Liver (tissue), 9 donors: ENCODE measurements around the gene TPK1. TPM values are rescaled to one million over a fixed set of nuclear protein-coding genes. Genes with fewer than 3 reads are reported as not detected.

ENCODE experiments used
- DNase-seq: peaks from one replicate; pipeline ENCODE4 v3.0.0-alpha.2; 2017; ENCODE audit warnings: low spot score
- H3K27ac ChIP-seq, 2 donors: one replicate each; pipeline ENCODE4 v1.7.0; 2013; ENCODE audit warnings: inconsistent platforms in 2 of 2, low read length in 2 of 2, control low read depth in 1 of 2, low read depth in 1 of 2, mild to moderate bottlenecking in 1 of 2
- H3K27me3 ChIP-seq, 4 donors: one replicate each; pipeline versions ENCODE4 v1.6.1 to v1.7.0; 2013; ENCODE audit warnings: low read length in 3 of 4, inconsistent platforms in 1 of 4, mild to moderate bottlenecking in 1 of 4, moderate library complexity in 1 of 4; ENCODE audit not compliant: control insufficient read depth in 4 of 4, insufficient read depth in 4 of 4
- H3K36me3 ChIP-seq, 4 donors: one replicate each; pipeline versions ENCODE4 v1.6.1 to v1.7.0; 2013; ENCODE audit warnings: low read length in 3 of 4, mild to moderate bottlenecking in 3 of 4, low read depth in 1 of 4, moderate library complexity in 1 of 4; ENCODE audit not compliant: control insufficient read depth in 4 of 4, insufficient read depth in 3 of 4
- H3K4me1 ChIP-seq, 4 donors: one replicate each; pipeline versions ENCODE4 v1.6.1 to v1.7.0; 2013; ENCODE audit warnings: low read length in 3 of 4, mild to moderate bottlenecking in 3 of 4, moderate library complexity in 1 of 4; ENCODE audit not compliant: control insufficient read depth in 4 of 4, insufficient read depth in 4 of 4
- H3K4me3 ChIP-seq, 3 donors: one replicate each; pipeline versions ENCODE4 v1.6.1 to v1.7.0; 2013; ENCODE audit warnings: low read length in 3 of 3, control low read depth in 1 of 3, low read depth in 1 of 3, mild to moderate bottlenecking in 1 of 3
- H3K9ac ChIP-seq, 2 donors: one replicate each; pipeline ENCODE4 v1.7.0; 2013; ENCODE audit warnings: low read length in 2 of 2, mild to moderate bottlenecking in 2 of 2, moderate library complexity in 2 of 2, control low read depth in 1 of 2, low read depth in 1 of 2
- H3K9me3 ChIP-seq, 4 donors: one replicate each; pipeline versions ENCODE4 v1.6.1 to v1.7.0; 2013; ENCODE audit warnings: low read length in 3 of 4; ENCODE audit not compliant: control insufficient read depth in 4 of 4
- ATF3 ChIP-seq: IDR thresholded peaks from 2 replicates; pipeline ENCODE4 v1.6.1; 2016; ENCODE audit warnings: antibody characterized with exemption
- CTCF ChIP-seq: fragments of 150-350 bp; IDR thresholded peaks from 2 replicates; pipeline ENCODE4 v1.5.1; 2017; ENCODE audit warnings: improper control_type of control experiment, low read depth, low read length; ENCODE audit not compliant: missing input control
- EGR1 ChIP-seq, 2 donors: IDR thresholded peaks; 2 replicates each; pipeline ENCODE4 v1.6.1; 2016 to 2018; ENCODE audit warnings: antibody characterized with exemption in 2 of 2, low read depth in 2 of 2
- FOXA1 ChIP-seq: IDR thresholded peaks from 2 replicates; pipeline ENCODE4 v1.6.1; 2016; ENCODE audit warnings: antibody characterized with exemption
- FOXA2 ChIP-seq: IDR thresholded peaks from 2 replicates; pipeline ENCODE4 v1.6.1; 2016; ENCODE audit warnings: antibody characterized with exemption
- GABPA ChIP-seq, 2 donors: IDR thresholded peaks in 1 of 2; conservative IDR thresholded peaks in 1 of 2; 2 replicates each; pipeline ENCODE4 v1.6.1; 2016; ENCODE audit warnings: antibody characterized with exemption in 2 of 2, mild to moderate bottlenecking in 1 of 2, moderate library complexity in 1 of 2
- HNF4A ChIP-seq, 2 donors: conservative IDR thresholded peaks; 2 replicates each; pipeline ENCODE4 v1.6.1; 2016; ENCODE audit warnings: antibody characterized with exemption in 2 of 2, mild to moderate bottlenecking in 2 of 2
- HNF4G ChIP-seq: IDR thresholded peaks from 2 replicates; pipeline ENCODE4 v1.6.1; 2016; ENCODE audit warnings: antibody characterized with exemption
- JUND ChIP-seq, 2 donors: IDR thresholded peaks; 2 replicates each; pipeline ENCODE4 v1.6.1; 2016; ENCODE audit warnings: antibody characterized with exemption in 2 of 2
- NR2F2 ChIP-seq: IDR thresholded peaks from 2 replicates; pipeline ENCODE4 v1.6.1; 2016; ENCODE audit warnings: antibody characterized with exemption
- RAD21 ChIP-seq, 2 donors: IDR thresholded peaks; 2 replicates each; pipeline ENCODE4 v1.6.1; 2016; ENCODE audit warnings: antibody characterized with exemption in 2 of 2, mild to moderate bottlenecking in 2 of 2
- REST ChIP-seq: IDR thresholded peaks from 2 replicates; pipeline ENCODE4 v1.6.1; 2016; ENCODE audit warnings: antibody characterized with exemption, mild to moderate bottlenecking
- RXRA ChIP-seq, 2 donors: IDR thresholded peaks; 2 replicates each; pipeline ENCODE4 v1.6.1; 2017 to 2018; ENCODE audit warnings: antibody characterized with exemption in 2 of 2, mild to moderate bottlenecking in 1 of 2
- SP1 ChIP-seq: IDR thresholded peaks from 2 replicates; pipeline ENCODE4 v1.6.1; 2018; ENCODE audit warnings: antibody characterized with exemption, mild to moderate bottlenecking
- TAF1 ChIP-seq: conservative IDR thresholded peaks from 2 replicates; pipeline ENCODE4 v1.6.1; 2016; ENCODE audit warnings: antibody characterized with exemption, mild to moderate bottlenecking
- YY1 ChIP-seq: IDR thresholded peaks from 2 replicates; pipeline ENCODE4 v1.6.1; 2016; ENCODE audit warnings: antibody characterized with exemption, mild to moderate bottlenecking
- ZBTB33 ChIP-seq: IDR thresholded peaks from 2 replicates; pipeline ENCODE4 v1.6.1; 2016; ENCODE audit warnings: antibody characterized with exemption
- WGBS: extraction: QIAGEN DNeasy Blood & Tissue Kit; methylation state at CpG from one replicate; pipeline ENCODE4 v1.1.7; 2013; 5-methylcytosine and 5-hydroxymethylcytosine counted together
- polyA plus RNA-seq, 2 donors: library from polyadenylated mRNA; stranded (reverse) in 1 of 2; unstranded in 1 of 2; fragments of 200-250 nt in 1 of 2; fragments of >200 nt in 1 of 2; fragmentation: Nextera tagmentation in 1 of 2; extraction: Ambion mirVana in 1 of 2; gene quantifications; one replicate each; pipeline versions ENCODE4 v1.2.1 to v1.2.3, GENCODE V29; 2013 to 2015
- total RNA-seq, 2 donors: library from RNA; depleted of rRNA; stranded (reverse); fragments of >200 nt; gene quantifications; one replicate each; pipeline ENCODE4 v1.2.3, GENCODE V29; 2014
- donor health status: healthy.
- donor health status: healthy.
- donor health status: healthy.
- donor health status: healthy.
- donor health status: healthy.

Gene TPK1
- total and polyA plus RNA-seq, 4 donors: 2.2 to 7.5 (median 3.3) TPM

GRCh38 chr7:144508702-144509101 lies 327.2 kb downstream of the TPK1 start:
- H3K4me1 ChIP-seq: no peaks in the 10 kb centered on the region
- H3K9ac ChIP-seq: no peak overlapping the region
- TF ChIP-seq HNF4A (conservative IDR thresholded peaks at IDR 0.05): no peak
- TF ChIP-seq RXRA (IDR thresholded peaks at IDR 0.05): no peak
- TF ChIP-seq JUND (IDR thresholded peaks at IDR 0.05): no peak
- no peak for TF ChIP-seq GABPA (IDR thresholded peaks at IDR 0.05 in 1 of 2, conservative IDR thresholded peaks at IDR 0.05 in 1 of 2)
- no peak for TF ChIP-seq NR2F2
- no peak for TF ChIP-seq ZBTB33
- TF ChIP-seq RAD21 (IDR thresholded peaks at IDR 0.05): no peak
- no peak for TF ChIP-seq ATF3
- TF ChIP-seq FOXA2: no peak
- TF ChIP-seq YY1: no peak
- TF ChIP-seq TAF1: no peak
- no peak for TF ChIP-seq REST
- TF ChIP-seq HNF4G: no peak
- no peaks in the 10 kb centered on the region for H3K9me3 ChIP-seq
- no peaks in the 10 kb centered on the region for H3K27me3 ChIP-seq
- H3K36me3 ChIP-seq: no peaks in the 10 kb centered on the region
- DNase-seq: no peak
- H3K4me3 ChIP-seq: no peak overlapping the region
- no peak overlapping the region for H3K27ac ChIP-seq
- 83% methylated on average over 4 of the region's 4 CpGs for WGBS

GRCh38 chr7:144503215-144503614 lies 332.6 kb downstream of the TPK1 start:
- Histone ChIP-seq H3K27ac (no peak overlapping the region), H3K36me3 (no peaks in the 10 kb centered on the region), H3K27me3 (no peaks in the 10 kb centered on the region), H3K4me1 (no peaks in the 10 kb centered on the region), H3K9me3 (no peaks in the 10 kb centered on the region), H3K4me3 (no peak overlapping the region), H3K9ac (no peak overlapping the region)
- no peak for DNase-seq
- TF ChIP-seq SP1: no peak
- TF ChIP-seq JUND (IDR thresholded peaks at IDR 0.05): no peak
- WGBS: 92% methylated on average over 6 of the region's 6 CpGs

GRCh38 chr7:144500225-144500624 lies 335.6 kb downstream of the TPK1 start:
- Histone ChIP-seq H3K27me3 (no peaks in the 10 kb centered on the region), H3K4me1 (no peaks in the 10 kb centered on the region), H3K4me3 (no peak overlapping the region), H3K27ac (no peak overlapping the region), H3K9me3 (no peaks in the 10 kb centered on the region), H3K9ac (no peak overlapping the region), H3K36me3 (no peaks in the 10 kb centered on the region)
- 69% methylated on average over 5 of the region's 5 CpGs for WGBS
- no peak for DNase-seq
- no peak for TF ChIP-seq RAD21 (IDR thresholded peaks at IDR 0.05)
- no peak for TF ChIP-seq REST
- no peak for TF ChIP-seq YY1
- TF ChIP-seq JUND (IDR thresholded peaks at IDR 0.05): no peak
- no peak for TF ChIP-seq CTCF
- no peak for TF ChIP-seq EGR1 (IDR thresholded peaks at IDR 0.05; ENCODE audit: low read depth in 2 of 2)
- no peak for TF ChIP-seq GABPA (IDR thresholded peaks at IDR 0.05 in 1 of 2, conservative IDR thresholded peaks at IDR 0.05 in 1 of 2)
- no peak for TF ChIP-seq NR2F2
- no peak for TF ChIP-seq FOXA1
